Mammary epithelial cell (primary cell): ENCODE data around the gene LYPD6B.

Source experiments
- EZH2 ChIP-seq: IDR thresholded peaks from 2 replicates; pipeline ENCODE4 v1.6.1; 2012; ENCODE audit warnings: low read length, inconsistent platforms, borderline replicate concordance
- TF ChIP-seq, protein P1 (sequence below), 2 donors: IDR thresholded peaks in 1 of 2; conservative IDR thresholded peaks in 1 of 2; 2 replicates each; pipeline ENCODE4 v1.5.1; 2011 to 2012; ENCODE audit warnings: inconsistent platforms in 2 of 2, low read length in 2 of 2, mild to moderate bottlenecking in 2 of 2, control low read depth in 1 of 2, low read depth in 1 of 2; ENCODE audit not compliant: insufficient read depth in 1 of 2; ENCODE audit errors: extremely low read depth in 1 of 2

DNA sequence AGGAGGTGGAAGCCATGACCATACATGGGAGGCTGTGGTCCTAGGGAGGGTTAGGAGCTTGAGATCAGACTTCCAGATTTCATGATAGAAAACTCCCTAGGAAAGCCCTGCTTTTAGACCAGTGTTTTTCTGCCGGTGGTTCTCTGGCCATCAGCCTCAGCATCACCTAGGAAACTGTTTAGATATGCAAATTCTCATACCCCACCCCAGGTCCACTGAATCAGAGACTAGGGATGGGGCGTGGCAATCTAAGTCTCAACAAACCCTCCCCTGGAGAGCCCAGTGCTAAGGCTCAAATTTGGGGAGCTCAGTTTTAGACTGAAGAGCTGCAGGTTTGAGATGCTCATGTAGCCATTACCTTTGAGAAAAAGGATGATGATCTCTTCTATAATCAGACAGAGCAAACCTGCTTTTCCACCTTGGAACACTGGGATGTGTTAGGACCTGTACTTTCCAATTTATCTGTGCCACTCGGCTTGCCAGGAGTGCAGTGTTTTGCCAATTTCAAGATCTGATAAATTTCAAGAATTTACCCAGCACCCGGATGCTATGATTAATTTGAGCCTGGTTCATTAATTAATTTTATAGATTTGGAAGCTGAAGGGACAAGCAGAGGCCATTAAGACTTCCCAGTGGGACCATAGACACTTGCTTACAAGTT, 31.5 kb upstream of the LYPD6B start:
- no peak for TF ChIP-seq EZH2
- TF ChIP-seq, protein P1, sequence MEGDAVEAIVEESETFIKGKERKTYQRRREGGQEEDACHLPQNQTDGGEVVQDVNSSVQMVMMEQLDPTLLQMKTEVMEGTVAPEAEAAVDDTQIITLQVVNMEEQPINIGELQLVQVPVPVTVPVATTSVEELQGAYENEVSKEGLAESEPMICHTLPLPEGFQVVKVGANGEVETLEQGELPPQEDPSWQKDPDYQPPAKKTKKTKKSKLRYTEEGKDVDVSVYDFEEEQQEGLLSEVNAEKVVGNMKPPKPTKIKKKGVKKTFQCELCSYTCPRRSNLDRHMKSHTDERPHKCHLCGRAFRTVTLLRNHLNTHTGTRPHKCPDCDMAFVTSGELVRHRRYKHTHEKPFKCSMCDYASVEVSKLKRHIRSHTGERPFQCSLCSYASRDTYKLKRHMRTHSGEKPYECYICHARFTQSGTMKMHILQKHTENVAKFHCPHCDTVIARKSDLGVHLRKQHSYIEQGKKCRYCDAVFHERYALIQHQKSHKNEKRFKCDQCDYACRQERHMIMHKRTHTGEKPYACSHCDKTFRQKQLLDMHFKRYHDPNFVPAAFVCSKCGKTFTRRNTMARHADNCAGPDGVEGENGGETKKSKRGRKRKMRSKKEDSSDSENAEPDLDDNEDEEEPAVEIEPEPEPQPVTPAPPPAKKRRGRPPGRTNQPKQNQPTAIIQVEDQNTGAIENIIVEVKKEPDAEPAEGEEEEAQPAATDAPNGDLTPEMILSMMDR (conservative IDR thresholded peaks at IDR 0.05 in 1 of 2, IDR thresholded peaks at IDR 0.05 in 1 of 2; ENCODE audit: extremely low read depth in 1 of 2, insufficient read depth in 1 of 2, low read depth in 1 of 2, low read length in 2 of 2) = no peak
